A204.1 (cell line): Measurements from ENCODE around the gene PITHD1.
A peak's percentile ranks its signal among the peaks of the same experiment; 100 is the strongest.
"Not testable (repeated sequence)": the region's sequence is repeated elsewhere in the genome, so short reads cannot be mapped to it uniquely, and the experiment has no call there.

Experiments
- FAIRE-seq: peaks from 2 replicates; lab custom pipeline; 2012; peaks lifted over from hg19 to GRCh38; lab: Jason Lieb, UNC

Gene PITHD1

DNA sequence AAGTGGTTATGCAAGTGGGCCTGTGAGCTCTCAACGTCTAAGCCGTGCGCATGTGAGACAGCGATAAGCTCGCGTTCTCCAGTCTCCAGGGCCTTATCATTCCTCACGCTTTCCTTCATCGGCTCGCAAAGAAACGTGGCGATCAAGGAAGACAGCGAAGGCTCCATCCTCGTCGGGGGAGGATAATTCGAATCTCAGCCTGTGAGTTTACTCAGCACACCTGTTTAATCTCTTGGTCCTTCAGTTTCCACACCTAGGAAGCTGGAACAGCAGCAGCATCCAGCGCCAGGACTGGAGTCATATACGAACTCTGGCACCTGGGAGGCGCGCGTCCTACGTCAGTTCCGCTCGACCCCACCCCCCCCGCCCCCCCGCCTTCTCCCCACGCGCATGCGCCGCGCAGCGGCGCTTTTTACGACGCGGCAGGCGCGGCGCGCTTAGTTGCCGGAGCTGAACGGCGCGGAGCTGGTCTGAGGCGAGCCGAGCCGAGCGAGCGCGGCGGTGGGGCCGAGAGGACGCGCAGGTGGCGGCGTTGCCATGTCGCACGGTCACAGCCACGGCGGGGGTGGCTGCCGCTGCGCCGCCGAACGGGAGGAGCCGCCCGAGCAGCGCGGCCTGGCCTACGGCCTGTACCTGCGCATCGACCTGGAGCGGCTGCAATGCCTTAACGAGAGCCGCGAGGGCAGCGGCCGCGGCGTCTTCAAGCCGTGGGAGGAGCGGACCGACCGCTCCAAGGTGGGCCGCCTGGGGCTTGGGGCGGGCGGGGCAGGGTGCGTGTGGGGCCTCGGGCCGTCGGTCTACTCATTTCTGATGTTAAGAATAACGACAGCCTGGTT is at the start of gene PITHD1:
Gene PITHD1 (plus strand): TSS at position 440 of the 836 bp plus-strand sequence. CDS start 98 bp downstream, at position 538.
- FAIRE-seq = no peak

DNA sequence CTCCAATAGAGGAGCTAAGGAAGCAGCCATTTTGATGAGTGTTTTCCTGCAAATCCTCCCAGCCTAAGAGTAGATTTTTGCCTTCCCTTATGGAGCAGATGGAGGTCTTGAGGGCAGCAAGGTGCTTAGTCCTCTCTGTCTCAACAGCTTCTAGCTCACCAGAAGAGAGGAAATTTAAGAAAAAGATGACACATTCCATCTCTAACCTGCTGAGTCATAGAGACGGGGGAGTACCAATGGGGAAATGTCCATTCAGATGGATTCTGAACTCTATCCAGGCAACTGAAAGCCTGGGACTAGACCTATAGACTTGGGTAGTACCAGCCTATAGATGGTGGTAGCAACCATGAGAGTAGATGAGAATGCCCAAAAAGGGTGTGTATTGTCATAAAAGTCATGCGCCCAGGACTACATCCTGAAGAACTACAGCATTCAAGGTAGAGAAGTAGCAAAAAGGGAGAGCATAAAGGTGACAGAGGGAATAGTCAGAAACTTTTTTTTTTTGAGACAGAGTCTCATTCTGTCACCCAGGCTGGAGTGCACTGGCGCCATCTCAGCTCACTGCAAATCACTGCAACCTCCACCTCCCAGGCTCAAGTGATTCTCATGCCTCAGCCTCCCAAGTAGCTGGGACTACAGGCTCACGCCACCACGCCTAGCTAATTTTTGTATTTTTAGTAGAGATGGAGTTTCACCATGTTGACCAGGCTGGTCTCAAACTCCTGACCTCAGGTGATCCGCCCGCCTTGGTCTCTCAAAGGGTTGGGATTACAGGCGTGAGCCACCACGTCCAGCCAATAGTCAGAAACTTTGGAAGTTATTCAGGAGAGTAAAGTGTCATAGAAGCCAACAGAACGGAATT is 45.6 kb upstream of the PITHD1 start:
- no peak for FAIRE-seq

DNA sequence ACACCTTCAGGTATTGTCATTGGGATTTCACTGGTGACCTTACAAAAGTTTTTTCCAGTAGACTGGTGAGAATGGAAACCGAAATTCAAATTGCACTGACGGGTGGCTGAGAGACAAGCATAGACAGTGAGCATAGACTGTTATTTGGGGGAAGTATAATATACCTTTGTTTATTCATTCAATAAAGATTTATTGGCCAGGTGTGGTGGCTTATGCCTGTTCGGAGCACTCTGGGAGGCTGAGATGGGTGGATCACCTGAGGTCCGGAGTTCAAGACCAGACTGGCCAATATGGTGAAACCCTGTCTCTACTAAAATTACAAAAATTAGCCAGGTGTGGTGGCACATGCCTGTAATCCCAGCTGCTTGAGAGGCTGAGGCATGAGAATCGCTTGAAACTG is 44.9 kb upstream of the PITHD1 start:
- FAIRE-seq = not testable (repeated sequence)

DNA sequence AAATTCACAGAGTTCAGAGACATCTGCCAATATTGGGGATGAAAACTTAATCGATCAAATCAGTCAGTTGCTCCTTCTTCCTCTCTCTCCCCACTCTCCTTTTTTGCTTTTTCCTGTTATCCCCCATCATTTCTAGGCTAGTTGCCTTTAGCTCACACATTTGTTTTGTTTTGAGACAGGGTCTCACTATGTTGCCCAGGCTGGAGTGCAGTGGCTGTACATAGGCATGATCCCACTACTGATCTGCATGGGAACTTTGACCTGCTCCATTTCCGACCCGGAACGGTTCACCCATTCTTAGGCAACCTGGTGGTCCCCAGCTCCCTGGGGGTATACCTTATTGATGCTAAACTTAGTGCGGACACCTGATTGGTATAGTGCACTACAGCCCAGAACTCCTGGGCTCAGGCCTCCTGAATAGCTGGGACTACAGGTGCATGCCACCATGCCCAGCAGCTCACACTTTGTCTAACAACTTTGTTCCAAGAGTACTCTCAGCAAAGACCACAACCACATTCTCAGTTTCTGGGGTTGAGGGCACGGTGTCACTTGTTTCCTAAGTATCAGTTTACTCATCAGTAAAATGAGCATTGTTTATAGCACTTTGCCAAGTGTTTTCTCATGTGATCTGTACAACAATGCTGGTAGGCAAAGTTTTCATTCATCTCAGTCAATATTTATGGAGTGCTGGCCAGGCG is 41.6 kb upstream of the PITHD1 start:
- no peak for FAIRE-seq

DNA sequence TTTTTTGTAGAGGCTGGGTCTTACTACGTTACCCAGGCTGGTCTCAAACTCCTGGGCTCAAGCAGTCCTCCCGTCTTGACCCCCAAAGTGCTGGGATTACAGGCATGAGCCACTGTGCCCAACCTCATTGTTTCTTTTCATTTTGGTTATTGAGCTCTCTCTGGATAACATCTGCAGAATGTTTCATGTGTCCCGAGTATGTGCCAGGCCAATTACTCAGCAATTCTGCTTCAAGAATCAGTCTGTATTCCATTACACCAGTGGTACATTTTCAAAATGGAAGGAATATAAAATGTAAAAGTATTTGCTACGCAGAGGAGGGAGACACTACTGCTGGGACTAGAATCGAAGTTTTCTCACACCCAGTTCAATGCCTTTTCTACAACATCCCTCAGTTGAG is 36.6 kb upstream of the PITHD1 start:
- no peak for FAIRE-seq

GRCh38 chr1:23742670-23743286 is 35.4 kb upstream of the PITHD1 start:
- no peak for FAIRE-seq

DNA sequence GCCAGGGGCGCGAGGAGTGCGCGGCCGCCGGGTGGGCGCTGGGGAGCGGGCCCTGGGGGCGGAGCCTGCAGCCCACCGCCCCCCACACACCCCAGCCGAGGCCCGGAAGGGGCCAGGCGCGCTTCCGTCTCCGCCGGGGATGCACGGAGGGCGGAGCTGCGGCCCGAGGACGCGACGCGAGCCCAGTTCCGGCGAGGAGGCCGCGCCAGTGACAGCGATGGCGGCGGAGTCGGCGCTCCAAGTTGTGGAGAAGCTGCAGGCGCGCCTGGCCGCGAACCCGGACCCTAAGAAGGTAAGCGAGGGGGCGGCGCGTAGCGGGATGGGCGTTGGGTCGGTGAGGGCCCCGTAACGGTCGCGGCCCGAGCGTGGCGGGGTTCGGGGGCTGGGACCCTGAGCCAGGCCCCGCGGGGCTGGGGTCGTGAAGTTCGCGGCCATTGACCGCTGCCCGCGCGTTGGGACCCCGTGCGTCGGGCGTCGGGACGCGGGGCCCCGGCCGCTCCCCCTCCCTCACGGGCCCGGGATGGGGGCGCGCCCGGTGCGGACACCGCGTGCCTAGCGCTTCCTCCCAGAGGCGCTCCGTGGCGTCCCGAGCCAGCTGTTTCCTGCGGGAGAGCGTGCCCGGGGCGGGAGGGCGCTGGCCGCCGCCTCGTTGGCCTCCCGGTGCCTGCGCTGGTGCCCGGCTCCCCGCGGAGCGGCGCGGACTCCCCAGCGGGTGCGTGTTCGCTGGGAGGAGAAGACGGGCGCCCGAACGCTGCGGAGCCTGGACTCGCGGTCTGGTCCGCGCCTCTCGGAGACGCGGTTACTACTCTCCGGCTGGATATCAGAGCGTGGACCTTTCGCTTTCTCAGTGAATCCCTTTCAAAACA is 34.7 kb upstream of the PITHD1 start, which contains the start of gene ELOA:
Gene ELOA (plus strand): TSS at position 185 of the 866 bp plus-strand sequence. CDS start 33 bp downstream, at position 218.
- FAIRE-seq = no peak

DNA sequence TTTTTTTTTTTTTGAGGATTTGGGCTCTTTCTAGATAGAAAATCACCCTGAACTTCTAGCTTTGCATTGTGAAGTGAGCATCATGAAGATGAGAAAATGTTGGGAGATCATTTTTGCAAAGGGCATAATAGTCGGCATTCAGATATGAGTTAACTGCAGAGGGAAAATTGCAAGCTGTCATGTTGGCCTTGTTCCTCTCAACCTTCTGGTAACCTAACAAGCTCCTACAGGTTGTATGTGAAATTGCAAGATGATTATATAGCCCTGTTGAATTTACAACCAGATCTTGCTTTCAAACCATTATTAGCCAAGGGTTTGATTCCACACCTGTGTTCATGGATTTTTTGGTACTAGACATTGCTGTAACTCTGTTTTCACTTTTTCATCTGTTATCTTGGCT is 32.7 kb upstream of the PITHD1 start:
- FAIRE-seq = no peak

- no peak for FAIRE-seq
These were observed 30.2 kb upstream of the PITHD1 start for GRCh38 chr1:23748016-23748415.

DNA sequence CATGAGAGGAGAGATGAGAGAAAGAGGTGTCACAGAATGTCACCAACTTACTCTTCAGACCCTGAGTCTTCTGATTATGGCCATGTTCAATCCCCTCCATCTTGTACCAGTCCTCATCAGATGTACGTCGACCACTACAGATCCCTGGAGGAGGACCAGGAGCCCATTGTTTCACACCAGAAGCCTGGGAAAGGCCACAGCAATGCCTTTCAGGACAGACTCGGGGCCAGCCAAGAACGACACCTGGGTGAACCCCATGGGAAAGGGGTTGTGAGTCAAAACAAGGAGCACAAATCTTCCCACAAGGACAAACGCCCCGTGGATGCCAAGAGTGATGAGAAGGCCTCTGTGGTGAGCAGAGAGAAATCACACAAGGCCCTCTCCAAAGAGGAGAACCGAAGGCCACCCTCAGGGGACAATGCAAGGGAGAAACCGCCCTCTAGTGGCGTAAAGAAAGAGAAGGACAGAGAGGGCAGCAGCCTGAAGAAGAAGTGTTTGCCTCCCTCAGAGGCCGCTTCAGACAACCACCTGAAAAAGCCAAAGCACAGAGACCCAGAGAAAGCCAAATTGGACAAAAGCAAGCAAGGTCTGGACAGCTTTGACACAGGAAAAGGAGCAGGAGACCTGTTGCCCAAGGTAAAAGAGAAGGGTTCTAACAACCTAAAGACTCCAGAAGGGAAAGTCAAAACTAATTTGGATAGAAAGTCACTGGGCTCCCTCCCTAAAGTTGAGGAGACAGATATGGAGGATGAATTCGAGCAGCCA is 27.0 kb upstream of the PITHD1 start:
- no peak for FAIRE-seq

DNA sequence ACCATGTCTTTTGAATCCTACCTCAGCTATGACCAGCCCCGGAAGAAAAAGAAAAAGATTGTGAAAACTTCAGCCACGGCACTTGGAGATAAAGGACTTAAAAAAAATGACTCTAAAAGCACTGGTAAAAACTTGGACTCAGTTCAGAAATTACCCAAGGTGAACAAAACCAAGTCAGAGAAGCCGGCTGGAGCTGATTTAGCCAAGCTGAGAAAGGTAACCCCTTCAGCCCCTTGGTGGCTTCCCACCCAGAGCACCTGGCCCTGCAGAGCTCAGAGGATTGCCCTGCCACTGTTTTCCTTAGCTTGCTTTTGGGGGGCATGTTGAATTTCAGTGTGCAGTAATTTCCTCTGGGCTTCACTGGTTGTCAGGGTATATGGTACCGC is 26.4 kb upstream of the PITHD1 start:
- no peak for FAIRE-seq

GRCh38 chr1:23752909-23753308 is 25.3 kb upstream of the PITHD1 start:
- FAIRE-seq = no peak

DNA sequence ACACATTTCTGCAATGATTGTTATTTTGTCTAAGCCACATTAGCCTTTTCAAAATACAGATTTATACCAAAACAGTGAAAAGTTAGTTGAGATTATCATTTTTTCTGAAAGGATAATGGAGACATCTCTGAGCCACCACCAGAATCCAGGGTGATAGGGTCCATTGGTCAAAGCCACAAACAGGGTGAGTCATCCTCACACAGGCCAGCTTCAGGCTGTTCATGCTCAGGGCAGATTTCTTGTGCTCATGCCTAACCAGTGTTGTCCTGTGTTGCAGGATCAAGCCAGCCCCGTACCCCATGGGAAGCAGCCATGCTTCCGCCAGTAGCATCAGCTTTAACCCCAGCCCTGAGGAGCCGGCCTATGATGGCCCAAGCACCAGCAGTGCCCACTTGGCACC is 21.5 kb upstream of the PITHD1 start:
- no peak for FAIRE-seq

DNA sequence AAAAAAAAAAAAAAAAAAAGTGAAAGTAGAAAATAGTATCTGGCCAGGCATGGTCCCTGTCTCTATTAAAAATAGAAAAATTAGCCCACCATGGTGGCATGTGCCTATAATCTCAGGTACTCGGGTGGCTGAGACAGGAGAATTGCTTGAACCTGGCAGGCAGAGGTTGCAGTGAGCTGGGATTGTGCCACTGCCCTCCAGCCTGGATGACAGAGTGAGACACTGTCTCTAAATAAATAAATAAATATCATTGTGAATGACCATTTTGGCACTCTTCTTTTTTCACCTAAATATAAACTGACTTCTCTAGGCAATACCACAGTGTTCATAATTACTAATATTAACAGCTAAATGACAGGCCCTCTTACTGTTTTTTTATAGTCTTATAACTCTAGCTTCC is 20.4 kb upstream of the PITHD1 start:
- no peak for FAIRE-seq

GRCh38 chr1:23759277-23759676 is 18.9 kb upstream of the PITHD1 start:
- no peak for FAIRE-seq

GRCh38 chr1:23763041-23763577 is 15.1 kb upstream of the PITHD1 start:
- no peak for FAIRE-seq

DNA sequence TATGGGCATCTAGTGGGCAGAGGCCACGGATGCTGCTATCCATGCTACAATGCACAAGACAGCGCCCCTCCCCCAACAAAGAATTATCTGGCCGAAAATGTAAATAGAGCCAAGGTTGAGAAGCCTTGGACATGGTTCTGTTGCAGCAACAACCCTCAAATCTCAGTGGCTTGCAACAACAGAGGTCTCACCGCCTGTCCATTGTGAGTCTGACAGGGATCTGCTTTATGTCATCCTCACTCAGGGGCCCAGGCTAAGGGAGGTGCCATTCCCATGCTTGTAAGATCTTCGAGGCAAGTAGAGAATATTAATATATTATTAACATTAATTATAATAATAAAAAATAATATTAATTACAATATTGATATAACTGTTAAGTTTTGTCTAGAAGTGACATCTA is 9.5 kb upstream of the PITHD1 start:
- FAIRE-seq = no peak

DNA sequence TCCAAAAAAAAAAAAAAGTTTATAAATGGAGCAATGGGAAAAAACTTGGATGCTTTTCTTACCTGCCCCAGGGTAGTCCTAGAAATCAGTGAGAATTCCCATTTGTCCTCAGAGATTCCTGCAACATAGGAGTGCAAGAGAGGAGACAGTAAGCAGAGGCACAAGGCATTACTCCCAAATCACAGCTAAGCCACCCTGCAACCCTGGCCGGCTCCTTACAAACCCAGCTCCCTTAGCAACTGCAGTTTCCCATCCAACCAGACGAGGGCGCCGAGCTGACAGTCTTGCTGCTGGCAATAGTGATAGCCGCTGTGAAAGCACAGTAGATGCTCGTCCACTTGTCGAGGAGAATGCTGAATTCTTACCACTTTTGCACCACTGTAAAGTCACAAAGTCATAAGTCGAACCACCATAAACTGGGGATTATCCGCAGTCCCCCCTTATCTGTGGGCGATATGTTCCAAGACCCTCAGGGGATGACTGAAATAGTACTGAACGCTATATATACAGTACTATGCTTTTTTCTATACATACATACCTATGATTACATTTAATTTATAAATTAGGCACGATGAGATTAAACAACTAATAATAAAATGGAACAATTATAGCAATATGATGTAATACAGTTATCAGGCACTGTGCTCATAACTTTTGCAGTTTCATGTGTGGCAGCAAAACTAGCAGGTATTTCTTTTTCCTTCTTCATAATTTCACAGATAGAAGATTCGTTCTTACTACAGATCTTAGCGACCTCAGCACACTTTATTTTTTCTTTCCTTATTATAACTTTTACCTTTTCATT is 6.0 kb upstream of the PITHD1 start:
- FAIRE-seq = peak; percentile 72

DNA sequence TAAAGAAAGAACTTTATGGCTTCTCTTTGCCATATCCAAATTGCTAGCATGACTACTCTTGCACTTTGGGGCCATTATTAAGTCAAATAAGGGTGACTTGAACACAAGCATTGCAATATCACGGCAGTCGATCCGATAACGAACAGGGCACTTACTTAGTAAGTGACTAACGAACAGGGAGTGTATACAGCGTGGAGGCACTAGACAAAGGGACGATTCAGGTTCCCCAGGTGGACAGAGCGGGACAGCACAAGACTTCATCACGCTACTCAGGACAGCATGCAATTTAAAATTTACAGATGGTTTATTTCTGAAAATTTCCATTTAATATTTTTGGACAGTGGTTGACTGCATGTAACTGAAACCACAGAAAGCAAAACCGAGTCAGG is 5.4 kb upstream of the PITHD1 start:
- no peak for FAIRE-seq
